Prostate gland (tissue), 2 donors: ENCODE results near the gene HBD.

Source experiments
- CTCF ChIP-seq, 4 experiments: fragments of 200-600 bp in 2 of 4; fragments of 450-650 bp in 2 of 4; sonication (generic) in 2 of 4; IDR thresholded peaks; 1 replicate in 3 of 4; 2 replicates in 1 of 4; pipeline ENCODE4 v1.5.1; 2016 to 2019; ENCODE audit warnings: antibody characterized with exemption in 4 of 4, mild to moderate bottlenecking in 2 of 4, moderate library complexity in 2 of 4
- POLR2A ChIP-seq: fragments of 450-650 bp; IDR thresholded peaks from one replicate; pipeline ENCODE4 v1.6.1; 2016; ENCODE audit warnings: antibody characterized with exemption, mild to moderate bottlenecking
- POLR2AphosphoS5 ChIP-seq: sonication (generic); formaldehyde crosslinking; IDR thresholded peaks from one replicate; pipeline ENCODE4 v1.6.1; 2017; ENCODE audit warnings: antibody characterized with exemption

- TF ChIP-seq CTCF (IDR thresholded peaks at IDR 0.05) (no peak), POLR2A (no peak), POLR2AphosphoS5 (no peak)
These were observed 18.1 kb upstream of the HBD start for GRCh38 chr11:5252192-5252918.
